Dendritic cell treated with granulocyte-macrophage colony-stimulating factor and Interleukin-4, amounts not matched to agents 40 ng/mL and 50 ng/mL, for 4 days (primary cell): ENCODE results near the gene CKLF.
"Not testable (repeated sequence)": the region's sequence is repeated elsewhere in the genome, so short reads cannot be mapped to it uniquely, and the experiment has no call there.

Experiments
- H3K27ac Mint-ChIP-seq: one replicate; pipeline ENCODE4 v1.8.0; 2022; ENCODE audit warnings: mild to moderate bottlenecking, mixed read lengths
- H3K27me3 Mint-ChIP-seq: one replicate; pipeline ENCODE4 v1.8.0; 2022; ENCODE audit warnings: mild to moderate bottlenecking, mixed read lengths
- H3K36me3 Mint-ChIP-seq: one replicate; pipeline ENCODE4 v1.8.0; 2022; ENCODE audit warnings: low read depth, mixed read lengths
- H3K4me1 Mint-ChIP-seq: one replicate; pipeline ENCODE4 v1.8.0; 2022; ENCODE audit warnings: low read depth, mixed read lengths
- H3K4me3 Mint-ChIP-seq: one replicate; pipeline ENCODE4 v1.8.0; 2022; ENCODE audit warnings: mild to moderate bottlenecking, moderate library complexity, mixed read lengths
- H3K9me3 Mint-ChIP-seq: one replicate; pipeline ENCODE4 v1.8.0; 2022; ENCODE audit warnings: mixed read lengths
- intact Hi-C: fragments of 100-400 bp; cut with micrococcal nuclease; formaldehyde crosslinking; loops from one replicate; pipeline ENCODE4 v1.15.0; 2022

Gene CKLF

DNA sequence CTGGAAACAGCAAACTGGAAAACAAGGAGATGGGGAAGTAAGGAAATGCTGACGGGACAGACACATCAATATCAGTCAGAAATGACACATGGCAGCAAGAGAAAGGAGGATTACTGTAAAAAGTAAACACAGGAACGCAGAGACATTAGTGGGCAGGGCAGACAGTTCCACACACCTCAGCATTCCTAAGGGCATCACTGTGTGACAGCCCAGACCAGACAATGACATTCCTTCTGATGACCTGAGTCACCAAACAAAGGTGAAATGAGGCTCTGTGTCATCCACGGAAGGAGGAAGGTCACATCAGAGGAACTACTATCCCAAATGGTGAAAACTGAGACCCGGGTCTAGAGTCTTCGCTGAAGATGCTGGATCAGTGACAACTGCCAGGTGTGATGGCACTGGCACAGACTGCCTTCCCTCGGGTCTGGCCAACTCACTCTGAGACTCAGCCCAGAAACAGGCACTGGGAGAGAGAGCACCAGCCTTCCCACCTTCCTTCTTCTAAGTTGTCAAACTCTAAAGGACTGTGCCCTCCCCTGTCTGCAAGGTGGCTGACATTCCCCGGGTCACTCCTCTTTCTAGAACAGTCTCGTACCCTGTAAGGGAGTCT lies 39.2 kb upstream of the CKLF start:
- peak overlapping the region; percentile 100 for H3K27ac Mint-ChIP-seq
- no peaks in the 10 kb centered on the region for H3K9me3 Mint-ChIP-seq
- H3K4me1 Mint-ChIP-seq, result peaks cover 86% of the 10 kb centered on the region
- H3K4me3 Mint-ChIP-seq, result peak overlapping the region; percentile 4
- intact Hi-C loops, result loop anchor here (10.0 kb wide), 1 partner anchor 108 kb away; no protein-coding TSS in a partner anchor
- no peaks in the 10 kb centered on the region for H3K27me3 Mint-ChIP-seq
- H3K36me3 Mint-ChIP-seq, result peaks cover 98% of the 10 kb centered on the region

GRCh38 chr16:66514391-66514790 lies 38.0 kb upstream of the CKLF start:
- intact Hi-C loops, result loop anchor here (10.0 kb wide), 1 partner anchor 110 kb away; no protein-coding TSS in a partner anchor
- not testable (repeated sequence) for H3K27me3 Mint-ChIP-seq, H3K4me3 Mint-ChIP-seq, H3K9me3 Mint-ChIP-seq
- Mint-ChIP-seq H3K36me3 (peaks cover 89% of the 10 kb centered on the region), H3K4me1 (peaks cover 89% of the 10 kb centered on the region), H3K27ac (peak overlapping the region; percentile 100)

DNA sequence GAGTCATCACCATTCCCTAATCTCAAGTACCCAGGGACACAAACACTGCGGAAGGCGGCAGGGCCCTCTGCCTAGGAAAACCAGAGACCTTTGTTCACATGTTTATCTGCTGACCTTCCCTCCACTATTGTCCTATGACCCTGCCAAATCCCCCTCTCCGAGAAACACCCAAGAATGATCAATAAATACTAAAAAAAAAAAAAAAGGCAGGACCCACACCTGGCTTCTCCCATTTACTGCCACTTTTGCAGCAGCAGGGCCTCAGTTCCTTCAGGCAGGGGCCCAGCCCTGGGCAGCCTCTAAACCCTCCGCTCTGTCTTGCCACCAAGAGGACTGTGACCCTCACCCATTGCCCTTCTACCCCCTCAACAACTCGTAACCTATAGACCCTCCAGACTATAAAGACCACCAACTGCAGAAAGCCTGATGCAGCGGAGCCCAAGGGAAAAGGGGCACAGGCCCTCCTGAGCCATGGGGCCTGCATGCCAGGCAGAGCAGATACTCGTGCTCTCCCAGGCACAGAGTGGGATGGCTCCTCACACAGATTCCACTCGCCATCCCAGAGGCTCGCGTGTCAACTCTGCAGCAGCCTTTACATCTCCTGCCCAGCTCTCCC lies 37.3 kb upstream of the CKLF start:
- not testable (repeated sequence) for H3K27me3 Mint-ChIP-seq, H3K4me3 Mint-ChIP-seq, H3K9me3 Mint-ChIP-seq
- peaks cover 96% of the 10 kb centered on the region for H3K4me1 Mint-ChIP-seq
- H3K36me3 Mint-ChIP-seq, result peaks cover 89% of the 10 kb centered on the region
- peak overlapping the region; percentile 100 for H3K27ac Mint-ChIP-seq
- intact Hi-C loops, result loop anchor here (5.0 to 10.0 kb wide), 3 partner anchors 33 to 110 kb away; no protein-coding TSS in a partner anchor

DNA sequence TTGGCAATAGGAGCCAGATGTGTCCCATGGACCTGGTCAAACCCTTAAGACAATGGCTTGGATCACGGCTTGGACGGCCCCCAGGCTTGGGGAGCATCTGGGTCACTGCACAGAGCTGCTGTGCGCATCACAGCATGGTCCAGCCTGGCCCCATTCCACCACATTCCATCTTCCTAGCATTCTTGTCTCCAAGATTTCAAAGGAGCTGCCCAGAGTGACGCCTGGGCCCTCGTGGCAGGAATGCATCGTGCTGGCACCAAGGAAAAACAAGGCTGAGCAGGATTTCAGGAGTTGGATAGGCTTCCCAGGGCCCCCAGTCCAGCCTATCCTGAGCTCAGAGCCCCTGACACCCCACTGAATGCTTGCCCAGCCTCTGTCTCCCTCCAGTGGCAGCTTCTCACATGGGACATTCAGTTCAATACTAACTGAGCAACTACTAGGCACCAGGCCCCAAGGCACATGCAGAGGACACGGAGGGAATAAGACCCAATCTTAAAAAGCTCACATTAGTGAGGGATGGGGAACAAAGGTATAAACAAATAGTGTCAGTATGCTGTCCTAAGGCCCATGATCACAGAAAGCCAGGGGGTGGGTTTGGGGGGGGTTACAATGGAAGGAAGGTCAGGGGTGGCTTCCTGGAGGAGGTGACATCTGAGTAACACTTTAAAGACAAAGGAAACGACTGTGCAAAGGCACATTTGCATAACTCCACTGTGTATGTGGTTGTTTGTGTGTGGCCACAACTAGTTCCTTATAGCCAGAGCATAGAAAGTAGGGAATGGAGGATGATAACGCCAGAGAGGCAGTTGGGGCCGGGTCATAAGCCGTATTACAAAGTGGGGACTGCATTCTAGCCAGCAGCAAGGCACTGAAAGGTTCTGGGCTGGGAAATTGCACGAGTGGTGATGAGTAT lies 36.5 kb upstream of the CKLF start:
- intact Hi-C loops, result loop anchor here (1.0 to 10.0 kb wide), 5 partner anchors 9 to 111 kb away; partner anchors contain the start of gene CKLF
- Mint-ChIP-seq H3K9me3 (no peaks in the 10 kb centered on the region), H3K27me3 (no peaks in the 10 kb centered on the region), H3K36me3 (peaks cover 82% of the 10 kb centered on the region), H3K4me3 (peak overlapping the region; percentile 80), H3K4me1 (peaks cover 100% of the 10 kb centered on the region), H3K27ac (peak overlapping the region; percentile 100)

GRCh38 chr16:66516509-66516807 lies 35.9 kb upstream of the CKLF start:
- Mint-ChIP-seq H3K27ac (peak overlapping the region; percentile 100), H3K4me3 (peak overlapping the region; percentile 80), H3K36me3 (peaks cover 76% of the 10 kb centered on the region), H3K27me3 (no peaks in the 10 kb centered on the region), H3K9me3 (no peaks in the 10 kb centered on the region), H3K4me1 (peaks cover 100% of the 10 kb centered on the region)
- intact Hi-C loops, result loop anchor here (1.0 to 10.0 kb wide), 5 partner anchors 9 to 112 kb away; partner anchors contain the start of gene CKLF

DNA sequence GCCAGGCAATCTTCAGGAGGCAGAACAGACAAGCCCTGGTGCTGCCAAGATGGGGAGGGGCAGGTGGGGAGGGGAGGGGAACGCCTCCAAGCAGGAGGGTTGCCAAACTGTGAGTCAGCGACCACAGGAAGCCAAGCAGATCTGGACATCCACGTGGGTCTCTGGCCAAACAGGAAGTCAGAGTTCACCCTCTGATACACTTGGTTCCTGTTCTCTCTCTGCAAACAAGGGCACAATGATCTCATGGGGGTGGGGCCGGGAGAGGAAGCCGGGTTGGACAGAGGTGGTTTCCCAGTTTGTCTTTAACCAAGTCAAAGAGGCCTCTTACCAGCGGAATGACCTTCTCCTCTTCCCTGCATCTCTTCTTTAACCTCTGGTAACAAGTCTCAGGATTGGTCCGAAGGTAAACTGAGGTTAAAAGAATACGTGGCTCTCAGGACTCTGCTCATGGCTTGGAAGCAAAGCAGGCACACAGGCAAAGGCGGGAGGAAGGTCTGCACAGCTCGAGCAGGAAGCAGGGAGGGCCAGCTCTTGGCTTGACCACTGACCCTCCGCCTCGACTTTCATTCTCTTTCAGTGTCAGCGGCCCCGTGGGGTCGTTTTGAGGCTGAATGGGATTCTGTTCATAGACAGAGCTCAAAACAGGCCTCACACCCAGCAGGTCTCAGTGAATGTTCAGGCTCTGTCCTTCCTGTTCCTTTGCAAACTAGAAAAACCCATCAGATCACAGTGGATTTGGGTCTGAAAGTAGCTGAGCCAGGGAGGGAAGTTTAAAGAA lies 35.4 kb upstream of the CKLF start:
- no peaks in the 10 kb centered on the region for H3K9me3 Mint-ChIP-seq
- H3K36me3 Mint-ChIP-seq, result peaks cover 70% of the 10 kb centered on the region
- peaks cover 100% of the 10 kb centered on the region for H3K4me1 Mint-ChIP-seq
- peak overlapping the region; percentile 100 for H3K27ac Mint-ChIP-seq
- intact Hi-C loops, result loop anchor here (1.0 to 10.0 kb wide), 5 partner anchors 8 to 112 kb away; partner anchors contain the start of gene CKLF
- peak overlapping the region; percentile 80 for H3K4me3 Mint-ChIP-seq
- no peaks in the 10 kb centered on the region for H3K27me3 Mint-ChIP-seq

GRCh38 chr16:66517586-66518263 lies 34.7 kb upstream of the CKLF start:
- peak overlapping the region; percentile 80 for H3K4me3 Mint-ChIP-seq
- peaks cover 100% of the 10 kb centered on the region for H3K4me1 Mint-ChIP-seq
- no peaks in the 10 kb centered on the region for H3K27me3 Mint-ChIP-seq
- no peaks in the 10 kb centered on the region for H3K9me3 Mint-ChIP-seq
- H3K27ac Mint-ChIP-seq, result peak overlapping the region; percentile 100
- intact Hi-C loops, result loop anchor here (5.0 to 10.0 kb wide), 3 partner anchors 35 to 113 kb away; no protein-coding TSS in a partner anchor
- H3K36me3 Mint-ChIP-seq, result peaks cover 63% of the 10 kb centered on the region

DNA sequence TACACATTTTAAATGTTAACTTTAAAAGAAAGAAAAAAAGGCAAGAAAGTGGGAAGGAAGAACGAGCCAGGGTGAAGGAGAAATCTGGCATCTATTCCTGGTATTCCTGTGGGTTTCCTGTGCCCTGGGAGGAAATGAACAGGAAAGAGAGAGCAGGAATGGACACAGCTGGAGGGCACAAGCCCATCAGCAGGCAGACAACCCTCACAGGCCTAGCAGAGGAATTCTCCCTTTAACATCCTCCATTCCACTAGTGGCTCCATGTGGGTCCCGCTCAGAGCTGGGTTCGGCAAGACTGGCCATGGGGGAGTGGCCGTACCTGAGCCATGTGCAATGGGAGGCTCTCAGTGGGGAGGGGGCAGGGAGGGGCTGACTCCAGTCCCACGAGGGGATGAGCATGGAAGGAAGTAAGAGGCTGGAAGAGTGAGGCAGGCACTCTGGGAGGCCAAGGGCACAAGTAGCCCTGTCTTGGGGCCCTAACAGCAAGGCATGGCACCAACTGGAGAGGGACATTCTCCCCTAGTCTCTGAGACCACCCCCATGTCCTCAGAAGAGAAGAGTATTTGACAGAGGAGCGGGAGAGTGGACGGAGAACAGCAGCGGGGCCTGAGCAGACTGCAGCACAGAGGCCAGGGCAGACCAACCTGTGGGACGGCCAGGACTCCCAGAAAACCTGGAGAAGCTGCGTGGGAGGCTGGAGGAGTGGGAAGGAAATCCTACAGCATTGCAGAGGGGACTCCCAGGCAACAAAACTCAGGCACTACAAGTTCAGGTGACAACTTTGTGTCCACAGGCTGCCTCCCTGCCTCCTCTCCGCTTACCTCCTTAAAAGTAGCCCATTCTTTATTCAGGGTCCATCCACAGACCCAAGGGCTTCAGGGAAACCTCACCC lies 32.6 kb upstream of the CKLF start:
- H3K4me1 Mint-ChIP-seq, result peaks cover 100% of the 10 kb centered on the region
- H3K27me3 Mint-ChIP-seq, result no peaks in the 10 kb centered on the region
- no peaks in the 10 kb centered on the region for H3K9me3 Mint-ChIP-seq
- peak overlapping the region; percentile 100 for H3K27ac Mint-ChIP-seq
- peak overlapping the region; percentile 65 for H3K4me3 Mint-ChIP-seq
- peaks cover 49% of the 10 kb centered on the region for H3K36me3 Mint-ChIP-seq
- intact Hi-C loops, result loop anchor here (5.0 to 10.0 kb wide), 4 partner anchors 37 to 115 kb away; no protein-coding TSS in a partner anchor

GRCh38 chr16:66520406-66521170 lies 31.8 kb upstream of the CKLF start:
- Mint-ChIP-seq H3K27me3 (no peaks in the 10 kb centered on the region), H3K4me1 (peaks cover 100% of the 10 kb centered on the region), H3K27ac (peak overlapping the region; percentile 100), H3K9me3 (no peaks in the 10 kb centered on the region), H3K36me3 (peaks cover 44% of the 10 kb centered on the region), H3K4me3 (peak overlapping the region; percentile 65)
- intact Hi-C loops, result loop anchor here (5.0 kb wide), 1 partner anchor 87 kb away; no protein-coding TSS in a partner anchor

DNA sequence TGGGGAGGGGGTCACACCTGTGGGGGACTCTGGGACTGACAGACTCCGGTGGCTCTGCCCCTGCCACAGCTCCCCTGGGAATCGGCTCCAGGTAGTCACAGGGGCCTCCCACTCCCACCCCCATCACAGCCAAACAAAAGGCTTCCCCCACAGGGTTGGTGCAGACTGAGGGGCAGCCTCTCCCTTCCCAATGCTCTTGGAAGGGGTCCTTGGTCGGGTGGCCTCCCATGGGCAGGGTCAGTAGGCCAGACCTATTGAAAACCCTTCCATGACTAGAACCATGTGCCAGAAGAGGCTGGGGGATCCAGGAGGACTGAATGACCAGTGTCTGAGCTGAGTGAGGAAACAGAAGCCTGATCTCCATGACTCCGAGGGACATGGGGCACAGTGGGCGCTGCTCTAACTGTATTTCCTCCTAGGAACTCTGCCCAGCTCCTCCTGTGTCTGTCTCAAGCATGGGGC lies 31.1 kb upstream of the CKLF start:
- Mint-ChIP-seq H3K27me3 (no peaks in the 10 kb centered on the region), H3K27ac (peak overlapping the region; percentile 100), H3K9me3 (no peaks in the 10 kb centered on the region), H3K4me1 (peaks cover 100% of the 10 kb centered on the region), H3K36me3 (peaks cover 44% of the 10 kb centered on the region), H3K4me3 (no peak overlapping the region)
- intact Hi-C loops, result loop anchor here (5.0 kb wide), 1 partner anchor 86 kb away; no protein-coding TSS in a partner anchor

- H3K4me1 Mint-ChIP-seq, result peaks cover 100% of the 10 kb centered on the region
- peak overlapping the region; percentile 100 for H3K27ac Mint-ChIP-seq
- intact Hi-C loops, result loop anchor here (5.0 kb wide), 1 partner anchor 85 kb away; no protein-coding TSS in a partner anchor
- H3K9me3 Mint-ChIP-seq, result no peaks in the 10 kb centered on the region
- H3K27me3 Mint-ChIP-seq, result no peaks in the 10 kb centered on the region
- H3K36me3 Mint-ChIP-seq, result peaks cover 46% of the 10 kb centered on the region
- H3K4me3 Mint-ChIP-seq, result peak overlapping the region; percentile 13
Measured at GRCh38 chr16:66521951-66522771, 30.2 kb upstream of the CKLF start.
